Kasumi-1 (cell line): ENCODE results near the gene GRID1.
"Not testable (repeated sequence)": the region's sequence is repeated elsewhere in the genome, so short reads cannot be mapped to it uniquely, and the experiment has no call there.

Source experiments
- DNase-seq, 2 experiments: peaks; one replicate each; lab custom pipeline; 2025; lab: John Stamatoyannopoulos, UW

Gene GRID1

DNA sequence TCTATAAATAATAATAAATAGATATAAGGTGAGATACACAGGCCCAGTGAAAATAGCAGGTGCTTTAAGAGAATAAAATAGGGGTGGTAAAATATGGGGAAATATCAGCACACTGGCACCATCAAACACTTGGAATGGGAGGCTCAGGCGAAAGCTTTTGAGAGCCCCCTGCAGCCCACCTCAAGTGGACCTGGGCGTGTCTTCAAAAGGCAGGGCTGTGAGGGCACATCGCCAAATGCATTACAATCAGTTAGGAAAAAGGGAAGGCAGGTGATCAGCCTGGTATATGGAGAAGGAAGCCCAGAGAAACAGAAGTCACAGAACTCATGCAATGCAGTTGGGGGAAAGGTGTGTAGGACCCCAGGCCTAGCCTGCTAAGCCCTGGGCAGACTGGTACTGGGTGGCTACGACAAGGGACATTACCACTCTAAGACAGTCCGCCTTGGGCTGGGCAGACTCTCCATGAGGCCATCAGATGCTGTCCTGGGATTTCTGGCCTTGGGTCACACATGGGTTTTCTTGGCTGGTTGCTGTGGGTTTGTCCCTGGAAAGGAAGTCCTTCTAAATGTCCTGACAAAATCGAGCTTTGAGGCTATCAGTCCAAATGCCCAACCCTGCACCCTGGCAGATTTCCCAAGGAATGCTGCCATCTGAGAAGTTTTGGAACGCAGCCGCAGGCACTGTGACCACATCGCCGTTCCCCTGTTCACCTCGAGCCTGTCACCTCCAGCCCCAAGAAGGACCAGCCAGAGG is 330.6 kb downstream of the GRID1 start:
- DNase-seq, result no peak

- no peak for DNase-seq
These were observed 331.9 kb downstream of the GRID1 start for GRCh38 chr10:86034710-86035109.

DNA sequence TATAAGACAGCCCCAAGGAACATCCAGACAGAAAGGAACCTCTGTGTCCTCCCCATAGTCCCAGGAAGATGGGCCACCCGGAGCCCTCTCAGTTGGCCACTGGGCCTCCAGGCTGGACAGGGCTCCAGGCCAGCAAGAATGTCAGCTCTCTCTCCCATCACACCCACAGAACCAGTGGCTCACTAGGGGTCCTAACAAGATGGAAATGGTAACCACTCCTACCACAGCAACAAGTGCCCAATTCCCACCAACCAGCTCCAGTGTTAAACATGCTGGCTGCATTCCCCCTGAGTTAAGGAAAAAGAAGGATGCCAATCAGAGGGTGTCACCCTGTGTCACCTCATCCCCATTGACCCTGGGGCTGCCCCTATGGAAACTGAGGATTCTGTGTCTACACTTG is 333.0 kb downstream of the GRID1 start:
- DNase-seq, result no peak

- DNase-seq, result not testable (repeated sequence)
These were observed 334.5 kb downstream of the GRID1 start for GRCh38 chr10:86032087-86032486.

DNA sequence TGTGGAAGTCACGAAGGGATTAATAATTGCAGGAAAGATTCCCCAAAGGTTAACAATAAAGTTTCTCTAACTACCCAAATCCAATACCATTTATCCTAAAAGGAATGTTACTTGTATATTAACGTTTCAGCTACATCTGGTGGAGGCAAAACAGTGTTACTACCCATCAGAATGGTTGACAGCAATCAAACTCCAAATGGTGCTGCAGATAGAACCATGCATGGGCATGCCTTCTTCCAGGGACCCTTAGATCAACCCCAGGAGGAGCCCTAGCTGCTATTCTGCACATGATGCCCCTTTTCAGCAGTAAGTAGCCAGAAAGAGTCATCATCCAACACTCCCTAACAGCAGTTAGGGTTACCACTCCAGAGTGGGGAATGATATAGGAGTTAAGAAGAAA is 336.3 kb downstream of the GRID1 start:
- no peak for DNase-seq

DNA sequence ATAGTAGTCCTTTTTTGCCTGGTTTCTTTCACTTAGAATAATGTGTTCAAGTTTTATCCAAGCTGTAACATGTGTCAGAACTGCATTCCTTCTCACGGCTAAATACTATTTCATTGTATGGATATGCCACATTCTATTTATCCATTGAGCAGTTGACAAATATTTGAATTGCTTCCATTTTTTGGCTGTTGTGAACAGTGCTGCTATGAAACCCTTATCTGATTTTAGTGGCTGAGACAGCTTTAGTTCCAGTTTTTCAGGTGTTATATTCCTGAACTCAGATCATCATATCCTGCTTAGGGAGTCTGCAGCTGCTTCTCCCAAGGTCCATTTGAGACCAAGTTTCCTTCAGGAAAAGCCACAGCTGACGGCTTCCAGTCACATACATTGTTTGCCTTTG is 339.2 kb downstream of the GRID1 start:
- DNase-seq, result no peak

- DNase-seq, result no peak
These were observed 341.1 kb downstream of the GRID1 start for GRCh38 chr10:86025509-86025908.

- no peak for DNase-seq
These were observed 342.1 kb downstream of the GRID1 start for GRCh38 chr10:86024281-86025041.

DNA sequence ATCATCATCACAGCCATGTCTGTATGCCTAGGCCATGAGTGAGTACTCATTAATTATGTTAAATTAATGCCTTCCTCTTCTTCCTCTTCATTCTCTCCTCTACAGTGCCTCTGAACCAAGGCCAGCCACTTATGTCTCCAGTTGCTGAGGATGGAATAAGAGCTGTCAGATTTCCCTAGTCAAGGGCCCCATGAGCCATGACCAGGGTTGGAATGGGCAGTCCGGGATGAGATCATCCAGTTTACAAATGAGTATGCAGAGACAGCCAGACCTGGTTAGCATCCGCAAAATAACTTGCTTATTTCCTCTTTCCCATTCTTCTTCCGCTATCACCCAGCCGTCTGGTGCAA is 342.7 kb downstream of the GRID1 start:
- no peak for DNase-seq

GRCh38 chr10:86023336-86023735 is 343.3 kb downstream of the GRID1 start:
- no peak for DNase-seq

DNA sequence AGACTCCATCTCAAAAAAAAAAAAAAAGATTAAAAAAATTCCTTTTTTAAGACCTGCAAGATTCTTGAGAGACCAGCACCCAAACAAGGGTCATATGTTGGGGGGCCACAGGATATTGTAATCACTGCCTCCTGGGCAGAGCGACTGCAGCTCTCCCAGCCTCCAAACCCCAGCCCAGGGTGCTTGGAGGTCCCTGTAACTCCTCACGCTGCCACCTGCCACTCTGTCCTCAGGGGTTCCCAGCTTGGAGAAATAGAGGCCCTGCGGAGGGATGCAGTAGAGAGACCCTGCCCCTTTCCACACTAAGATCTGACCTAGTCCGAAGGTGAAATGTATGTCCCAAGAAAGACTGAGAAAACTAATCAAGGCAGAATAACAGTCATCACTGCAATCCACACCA is 343.7 kb downstream of the GRID1 start:
- DNase-seq, result no peak

GRCh38 chr10:86020134-86020533 is 346.5 kb downstream of the GRID1 start:
- no peak for DNase-seq

DNA sequence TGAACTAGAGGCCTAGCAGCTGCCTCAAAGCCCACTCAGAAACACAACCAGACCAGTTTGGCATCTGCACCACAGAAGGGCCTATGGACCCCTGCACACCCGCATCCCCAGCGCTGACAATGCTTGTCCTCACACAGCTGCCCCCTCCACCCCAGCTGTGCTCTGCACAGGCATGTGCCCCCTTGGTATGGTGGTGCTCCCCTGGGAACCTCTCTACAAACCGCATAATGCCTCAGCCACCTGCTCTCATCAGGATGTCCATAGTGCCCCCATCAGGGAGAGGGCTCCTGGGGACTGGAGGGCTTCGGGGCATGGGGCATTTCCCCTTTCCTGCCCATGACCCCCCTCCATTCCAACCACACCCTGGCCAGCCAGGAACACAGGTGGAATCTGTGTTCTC is 347.5 kb downstream of the GRID1 start:
- DNase-seq, result no peak

- DNase-seq, result no peak
These were observed 347.9 kb downstream of the GRID1 start for GRCh38 chr10:86018735-86019058.

DNA sequence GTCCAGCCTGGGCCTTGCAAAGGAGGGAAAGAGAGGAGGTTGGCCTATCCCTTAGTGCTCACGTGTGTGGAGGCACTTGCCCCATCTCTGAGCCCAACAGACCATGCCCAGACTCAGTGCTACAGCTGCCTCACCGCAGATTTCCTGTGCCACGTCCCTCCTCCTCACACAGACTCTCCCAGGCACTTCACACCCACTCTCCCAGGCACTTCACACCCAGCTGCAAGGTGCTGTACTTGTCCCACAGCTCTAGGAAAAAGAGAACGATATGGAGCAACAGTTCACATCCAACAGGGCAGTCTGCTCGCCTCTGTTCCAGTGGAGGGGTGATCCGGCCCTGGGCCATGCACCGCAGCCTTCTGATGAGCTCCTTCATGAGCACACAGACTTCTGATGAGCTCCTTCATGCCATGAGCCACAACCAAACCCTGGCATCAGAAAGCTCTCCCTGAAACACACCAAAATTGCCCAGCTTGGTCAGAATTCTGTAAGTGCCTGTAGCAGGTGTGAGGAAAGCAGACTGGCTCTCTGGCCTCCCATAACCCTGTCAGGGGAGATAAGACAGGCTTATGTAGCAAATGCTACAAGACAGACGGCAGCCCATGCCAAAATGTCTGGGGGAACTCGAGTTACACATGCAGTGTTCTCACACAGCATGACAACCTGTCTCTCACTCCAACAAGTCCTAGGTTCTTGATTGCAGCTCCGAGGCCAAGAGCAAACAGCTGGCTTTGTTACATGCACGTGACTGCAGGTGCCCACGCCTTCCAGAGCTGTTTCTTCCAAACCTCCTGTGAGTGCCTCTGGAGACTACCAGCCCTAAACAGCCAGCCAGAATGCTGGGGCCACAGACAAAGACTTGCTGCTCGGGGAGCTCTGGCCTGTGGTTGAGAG is 348.5 kb downstream of the GRID1 start:
- DNase-seq, result no peak

DNA sequence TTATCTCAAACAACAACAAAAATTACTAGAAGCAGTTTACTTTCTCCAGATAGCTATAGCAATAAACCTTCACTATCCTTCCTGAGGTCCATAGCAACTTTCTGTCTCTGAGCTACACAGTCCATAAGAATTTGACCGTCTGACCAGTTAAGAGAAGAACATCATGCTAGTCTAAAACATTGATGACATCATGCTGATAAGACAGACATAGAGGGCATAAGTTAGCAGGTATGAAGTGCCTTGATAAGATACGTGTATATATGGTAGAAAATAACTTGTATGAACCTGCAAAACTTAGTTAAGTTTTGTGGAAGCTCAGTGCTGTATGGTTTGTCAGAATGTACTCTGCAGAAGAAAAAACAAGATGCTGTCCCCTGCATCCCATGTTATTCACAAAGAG is 353.0 kb downstream of the GRID1 start:
- no peak for DNase-seq

GRCh38 chr10:86007171-86007570 is 359.4 kb downstream of the GRID1 start:
- DNase-seq, result no peak

DNA sequence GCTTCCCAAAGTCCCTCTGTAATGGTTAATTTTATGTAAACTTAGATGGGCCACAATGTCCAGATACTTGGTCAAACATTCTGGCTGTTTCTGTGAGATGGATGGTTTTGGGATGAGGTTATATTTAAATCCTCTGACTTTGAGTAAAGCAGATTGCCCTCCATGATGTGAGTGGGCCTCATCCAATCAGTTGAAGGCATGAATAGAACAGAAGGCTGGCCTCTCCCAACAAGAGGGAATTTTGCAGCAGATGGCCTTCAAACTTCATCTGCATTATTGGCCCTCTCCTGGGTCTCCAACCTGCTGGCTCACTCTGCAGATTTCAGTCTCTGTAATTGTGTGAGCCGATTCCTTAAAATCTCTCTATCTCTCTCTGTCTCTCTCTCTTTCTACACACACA is 362.3 kb downstream of the GRID1 start:
- no peak for DNase-seq

DNA sequence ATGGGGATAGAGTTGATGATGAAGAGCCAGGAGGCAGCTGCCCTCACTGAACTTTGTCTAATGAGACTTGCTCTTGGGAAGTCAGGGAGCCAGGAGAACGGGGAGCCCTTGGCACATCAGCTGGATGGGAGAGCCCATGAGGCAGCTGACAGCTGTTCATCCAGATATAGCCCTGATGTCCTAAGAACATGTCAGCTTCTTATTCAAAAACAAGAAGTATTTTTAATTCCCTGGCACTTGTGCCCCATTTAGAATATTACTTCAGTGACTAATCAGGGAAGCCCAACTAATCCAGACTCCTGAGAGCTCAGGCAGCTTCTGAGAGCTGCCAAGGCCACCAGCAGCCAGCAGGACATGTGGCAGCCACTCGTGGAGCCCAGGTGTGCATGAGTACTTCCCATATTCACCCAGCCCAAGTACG is 363.4 kb downstream of the GRID1 start:
- DNase-seq, result no peak

GRCh38 chr10:86001521-86001920 is 365.1 kb downstream of the GRID1 start:
- no peak for DNase-seq

GRCh38 chr10:85997544-85997943 is 369.1 kb downstream of the GRID1 start:
- DNase-seq, result no peak

DNA sequence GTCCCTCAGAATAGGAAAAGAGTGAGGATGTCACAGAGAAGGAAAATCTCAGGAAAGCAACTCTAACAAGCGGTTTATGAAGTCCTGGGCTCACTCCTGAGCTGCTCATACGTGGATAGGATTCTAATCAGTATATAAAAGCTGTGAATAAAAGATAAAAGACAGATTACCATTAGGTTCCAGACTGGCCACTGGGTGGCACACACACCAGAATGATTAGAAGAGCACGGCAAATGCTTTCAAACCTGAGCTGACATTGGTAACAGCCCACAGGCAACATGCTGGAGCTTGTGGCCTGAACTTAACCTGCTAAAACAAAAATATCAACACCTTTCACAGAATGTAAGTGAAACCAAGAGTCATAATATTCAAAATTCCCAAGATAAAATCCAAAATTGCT is 370.8 kb downstream of the GRID1 start:
- DNase-seq, result peak; percentile 33 to 59
